PC-9 (cell line): Measurements from ENCODE around the gene GCH1. TPM values are rescaled to one million over a fixed set of nuclear protein-coding genes. Genes with fewer than 3 reads are reported as not detected.

Experiments
- BruUV-seq: library from RNA; stranded (reverse); fragments of 400-500 nt; replicated peaks from 2 replicates; lab custom pipeline; 2021; lab: Mats Ljungman, UMichigan
- CTCF ChIA-PET: fragments of 300-600 bp; sonication (Branson Sonifier 250); formaldehyde crosslinking; loops from one replicate; lab custom pipeline; 2022; ENCODE audit warnings: antibody characterized with exemption; lab: Charles Lee
- POLR2A ChIA-PET: fragments of 300-600 bp; sonication (Branson Sonifier 250); formaldehyde crosslinking; loops from one replicate; lab custom pipeline; 2022; ENCODE audit warnings: antibody characterized with exemption; ENCODE audit not compliant: unreplicated experiment; lab: Charles Lee
- DNase-seq, 2 experiments: peaks; one replicate each; pipeline versions ENCODE4 v3.0.0 to v3.0.0-alpha.2; 2015 to 2022; ENCODE audit warnings: mixed read lengths in 1 of 2
- H2AFZ ChIP-seq: fragments of 200-600 bp; sonication (generic); 2 replicates; pipeline ENCODE4 v1.8.1; 2017; ENCODE audit warnings: antibody characterized with exemption
- H3F3A ChIP-seq: fragments of 200-600 bp; sonication (generic); 2 replicates; pipeline ENCODE4 v1.8.1; 2017; ENCODE audit warnings: antibody characterized with exemption, mild to moderate bottlenecking, low read depth; ENCODE audit not compliant: insufficient read depth
- H3K27ac ChIP-seq: fragments of 200-600 bp; sonication (generic); 2 replicates; pipeline ENCODE4 v1.6.1; 2016; ENCODE audit warnings: mixed run types
- H3K27me3 ChIP-seq: fragments of 200-600 bp; sonication (generic); 2 replicates; pipeline ENCODE4 v1.6.1; 2016; ENCODE audit warnings: low read depth, mixed run types; ENCODE audit not compliant: insufficient read depth
- H3K36me3 ChIP-seq: fragments of 200-600 bp; sonication (generic); 2 replicates; pipeline ENCODE4 v1.6.1; 2016; ENCODE audit warnings: low read depth, mixed run types
- H3K4me1 ChIP-seq: fragments of 200-600 bp; sonication (generic); replicated peaks from 2 replicates; pipeline ENCODE4 v1.6.1; 2016; ENCODE audit warnings: mixed run types; ENCODE audit not compliant: insufficient read depth
- H3K4me2 ChIP-seq: fragments of 200-600 bp; sonication (generic); 2 replicates; pipeline ENCODE4 v1.6.1; 2017; ENCODE audit warnings: mixed run types
- H3K4me3 ChIP-seq: fragments of 200-600 bp; sonication (generic); 2 replicates; pipeline ENCODE4 v1.6.1; 2016; ENCODE audit warnings: mixed run types
- H3K79me2 ChIP-seq: fragments of 200-600 bp; sonication (generic); 2 replicates; pipeline ENCODE4 v1.6.1; 2017; ENCODE audit warnings: low read depth, mixed run types
- H3K9me2 ChIP-seq: fragments of 200-600 bp; sonication (generic); 2 replicates; pipeline ENCODE4 v1.8.1; 2017; ENCODE audit warnings: mild to moderate bottlenecking; ENCODE audit not compliant: insufficient read depth
- H3K9me3 ChIP-seq: fragments of 200-600 bp; sonication (generic); 2 replicates; pipeline ENCODE4 v1.8.1; 2016; ENCODE audit warnings: low read depth; ENCODE audit not compliant: insufficient read depth
- H4K20me1 ChIP-seq: fragments of 200-600 bp; sonication (generic); 2 replicates; pipeline ENCODE4 v1.8.1; 2017; ENCODE audit not compliant: insufficient read depth
- CTCF ChIP-seq: fragments of 200-600 bp; sonication (generic); conservative IDR thresholded peaks from 2 replicates; pipeline ENCODE4 v1.6.1; 2017; ENCODE audit warnings: mixed run types, antibody characterized with exemption, mild to moderate bottlenecking, moderate library complexity
- EZH2 ChIP-seq: fragments of 200-600 bp; sonication (generic); IDR thresholded peaks from 2 replicates; pipeline ENCODE4 v1.8.0; 2017; ENCODE audit warnings: antibody characterized with exemption, low read depth
- intact Hi-C: fragments of 100-400 bp; cut with micrococcal nuclease; formaldehyde crosslinking; loops from one replicate; pipeline ENCODE4 v1.10.0; 2022; ENCODE audit not compliant: unreplicated experiment
- total RNA-seq: library from RNA; stranded (reverse); gene quantifications from 2 replicates; pipeline ENCODE4 v1.2.3, GENCODE V29; 2021

Gene GCH1
- total RNA-seq, 1 experiment from 2014 or later: 5.1 TPM

GRCh38 chr14:54935958-54936357, 33.3 kb upstream of the GCH1 start:
- POLR2A ChIA-PET: no interaction called here
- no peaks in the 10 kb centered on the region for H3K4me1 ChIP-seq
- no peaks in the 10 kb centered on the region for H3F3A ChIP-seq
- H3K36me3 ChIP-seq: no peaks in the 10 kb centered on the region
- H2AFZ ChIP-seq: no peak overlapping the region
- no peaks in the 10 kb centered on the region for H3K9me3 ChIP-seq
- no peak for DNase-seq
- H3K27me3 ChIP-seq: no peaks in the 10 kb centered on the region
- H3K4me2 ChIP-seq: no peak overlapping the region
- H3K79me2 ChIP-seq: no peaks in the 10 kb centered on the region
- CTCF ChIA-PET: no interaction called here
- TF ChIP-seq EZH2: no peak
- TF ChIP-seq CTCF: no peak
- no peak overlapping the region for H3K27ac ChIP-seq
- no peaks in the 10 kb centered on the region for H4K20me1 ChIP-seq
- no TSS peak for BruUV-seq
- intact Hi-C loops: no loop called here
- H3K4me3 ChIP-seq: no peak overlapping the region
- H3K9me2 ChIP-seq: no peaks in the 10 kb centered on the region

DNA sequence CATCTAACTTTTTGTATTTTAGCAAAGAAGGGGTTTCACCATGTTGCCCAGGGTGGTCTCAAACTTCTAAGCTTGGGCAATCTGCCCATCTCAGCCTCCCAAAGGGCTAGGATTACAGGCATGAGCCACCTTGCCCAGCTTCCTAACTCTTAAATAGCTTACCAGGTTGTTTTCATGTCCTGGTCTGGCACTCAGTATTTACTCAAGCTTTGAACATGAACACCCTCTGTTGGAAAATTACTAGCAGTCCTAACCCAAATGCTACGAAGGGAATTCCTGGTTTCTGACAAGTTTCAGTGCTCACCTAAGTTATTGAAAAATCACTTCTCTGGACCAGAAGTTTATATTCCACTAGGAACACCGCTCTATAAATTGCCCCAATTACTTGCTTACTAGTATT, 32.5 kb upstream of the GCH1 start:
- Histone ChIP-seq H3K4me2 (no peak overlapping the region), H3K27ac (no peak overlapping the region), H3K36me3 (no peaks in the 10 kb centered on the region), H3K27me3 (no peaks in the 10 kb centered on the region), H3F3A (no peaks in the 10 kb centered on the region), H2AFZ (no peak overlapping the region), H3K9me3 (no peaks in the 10 kb centered on the region), H3K4me3 (no peak overlapping the region), H3K4me1 (no peaks in the 10 kb centered on the region), H4K20me1 (no peaks in the 10 kb centered on the region), H3K9me2 (no peaks in the 10 kb centered on the region), H3K79me2 (no peaks in the 10 kb centered on the region)
- intact Hi-C loops: no loop called here
- no TSS peak for BruUV-seq
- TF ChIP-seq CTCF (no peak), EZH2 (no peak)
- DNase-seq: no peak
- CTCF ChIA-PET: no interaction called here
- POLR2A ChIA-PET: no interaction called here

GRCh38 chr14:54933006-54933405, 30.4 kb upstream of the GCH1 start:
- intact Hi-C loops: no loop called here
- Histone ChIP-seq H3K27me3 (no peaks in the 10 kb centered on the region), H4K20me1 (no peaks in the 10 kb centered on the region), H2AFZ (no peak overlapping the region), H3K79me2 (no peaks in the 10 kb centered on the region), H3K36me3 (no peaks in the 10 kb centered on the region), H3K4me2 (no peak overlapping the region), H3K27ac (no peak overlapping the region), H3K4me3 (no peak overlapping the region), H3K4me1 (no peaks in the 10 kb centered on the region), H3K9me2 (no peaks in the 10 kb centered on the region), H3K9me3 (no peaks in the 10 kb centered on the region), H3F3A (no peaks in the 10 kb centered on the region)
- TF ChIP-seq EZH2 (no peak), CTCF (no peak)
- POLR2A ChIA-PET: interaction anchor here (0.7 kb wide), 1 partner anchor 722 kb away, joined by 12 read pairs; no protein-coding TSS in a partner anchor
- no TSS peak for BruUV-seq
- DNase-seq: no peak
- CTCF ChIA-PET: interaction anchor here (0.6 kb wide), 1 partner anchor 15 kb away, joined by 6 read pairs; no protein-coding TSS in a partner anchor
